Uterus (tissue), 4 donors: ENCODE measurements around the gene DDX59. TPM values are rescaled to one million over a fixed set of nuclear protein-coding genes. Genes with fewer than 3 reads are reported as not detected.
"Not testable (repeated sequence)": the region's sequence is repeated elsewhere in the genome, so short reads cannot be mapped to it uniquely, and the experiment has no call there.

Source experiments
- DNase-seq, 2 donors: peaks; one replicate each; pipeline ENCODE4 v3.0.0-alpha.2; 2019 to 2020
- H3K27ac ChIP-seq, 2 donors: fragments of 200-600 bp; sonication (generic); 1 replicate in 1 of 2; 2 replicates in 1 of 2; pipeline ENCODE4 v1.5.1; 2016 to 2018
- H3K27me3 ChIP-seq, 2 donors: fragments of 200-600 bp; sonication (generic); one replicate each; pipeline ENCODE4 v1.5.1; 2018 to 2019; ENCODE audit warnings: control low read depth in 1 of 2
- H3K36me3 ChIP-seq, 2 donors: fragments of 200-600 bp; sonication (generic); one replicate each; pipeline ENCODE4 v1.5.1; 2019; ENCODE audit warnings: control low read depth in 1 of 2
- H3K4me1 ChIP-seq, 2 donors: fragments of 200-600 bp; sonication (generic); one replicate each; pipeline ENCODE4 v1.5.1; 2018 to 2019; ENCODE audit warnings: control low read depth in 1 of 2
- H3K4me3 ChIP-seq, 2 donors: fragments of 200-600 bp; sonication (generic); 1 replicate in 1 of 2; 2 replicates in 1 of 2; pipeline ENCODE4 v1.5.1; 2018 to 2019; ENCODE audit warnings: mild to moderate bottlenecking in 1 of 2
- H3K9me3 ChIP-seq, 2 donors: fragments of 200-600 bp; sonication (generic); one replicate each; pipeline ENCODE4 v1.5.1; 2019; ENCODE audit warnings: control low read depth in 1 of 2
- CTCF ChIP-seq, 4 experiments: fragments of 200-600 bp in 2 of 4; fragments of 450-650 bp in 2 of 4; sonication (generic) in 2 of 4; IDR thresholded peaks; one replicate each; pipeline ENCODE4 v1.5.1; 2016 to 2019; ENCODE audit warnings: antibody characterized with exemption in 4 of 4, mild to moderate bottlenecking in 2 of 4, moderate library complexity in 1 of 4
- POLR2A ChIP-seq, 2 donors: fragments of 450-650 bp; IDR thresholded peaks; one replicate each; pipeline ENCODE4 v1.6.1; 2016; ENCODE audit warnings: antibody characterized with exemption in 2 of 2, mild to moderate bottlenecking in 1 of 2, moderate library complexity in 1 of 2
- intact Hi-C: fragments of 100-400 bp; cut with DNase I; formaldehyde crosslinking; loops from one replicate; pipeline ENCODE4 v1.15.1; 2023; ENCODE audit warnings: low total_unique reads
- total RNA-seq, 4 donors: library from RNA; depleted of rRNA in 3 of 4; stranded (reverse); fragments of >200 nt in 3 of 4; gene quantifications; one replicate each; pipeline versions ENCODE4 v1.1.0 to v1.2.4, GENCODE V29; 2014 to 2023
- donor health status: DM: yes; HTN: yes; CAD: no.

DDX59 gene
- total RNA-seq, 4 donors from 2014 or later: 8.2 to 30.5 (median 22.0) TPM

- H3K4me1 ChIP-seq: no peaks in the 10 kb centered on the region
- no peak for TF ChIP-seq POLR2A (IDR thresholded peaks at IDR 0.05)
- TF ChIP-seq CTCF (IDR thresholded peaks at IDR 0.05): no peak
- H3K9me3 ChIP-seq: no peaks in the 10 kb centered on the region
- intact Hi-C loops: no loop called here
- no peaks in the 10 kb centered on the region for H3K36me3 ChIP-seq
- H3K4me3 ChIP-seq: no peak overlapping the region
- no peak for DNase-seq
- H3K27ac ChIP-seq: no peak overlapping the region
- no peaks in the 10 kb centered on the region for H3K27me3 ChIP-seq
Measured at GRCh38 chr1:200640373-200640962, 29.2 kb downstream of the DDX59 start.

- intact Hi-C loops: no loop called here
- Histone ChIP-seq H3K4me3 (no peak overlapping the region), H3K4me1 (no peaks in the 10 kb centered on the region), H3K9me3 (no peaks in the 10 kb centered on the region), H3K27me3 (no peaks in the 10 kb centered on the region), H3K27ac (no peak overlapping the region), H3K36me3 (no peaks in the 10 kb centered on the region)
- no peak for DNase-seq
- TF ChIP-seq CTCF (IDR thresholded peaks at IDR 0.05): no peak
- no peak for TF ChIP-seq POLR2A (IDR thresholded peaks at IDR 0.05)
Measured at GRCh38 chr1:200638073-200638472, 31.6 kb downstream of the DDX59 start.

- Histone ChIP-seq H3K27me3 (no peaks in the 10 kb centered on the region), H3K4me3 (no peak overlapping the region), H3K4me1 (no peaks in the 10 kb centered on the region), H3K36me3 (no peaks in the 10 kb centered on the region), H3K27ac (no peak overlapping the region), H3K9me3 (no peaks in the 10 kb centered on the region)
- no peak for DNase-seq
- TF ChIP-seq POLR2A (IDR thresholded peaks at IDR 0.05): no peak
- TF ChIP-seq CTCF (IDR thresholded peaks at IDR 0.05): no peak
- intact Hi-C loops: no loop called here
Measured at GRCh38 chr1:200636681-200637080, 33.0 kb downstream of the DDX59 start.

GRCh38 chr1:200634261-200635122 lies 35.2 kb downstream of the DDX59 start:
- TF ChIP-seq POLR2A (IDR thresholded peaks at IDR 0.05) (no peak), CTCF (IDR thresholded peaks at IDR 0.05) (no peak)
- Histone ChIP-seq H3K4me1 (no peaks in the 10 kb centered on the region), H3K36me3 (no peaks in the 10 kb centered on the region), H3K4me3 (no peak overlapping the region), H3K27me3 (no peaks in the 10 kb centered on the region), H3K9me3 (no peaks in the 10 kb centered on the region), H3K27ac (no peak overlapping the region)
- intact Hi-C loops: no loop called here
- DNase-seq: no peak

GRCh38 chr1:200631375-200631774 lies 38.3 kb downstream of the DDX59 start:
- DNase-seq: no peak
- H3K27me3 ChIP-seq: no peaks in the 10 kb centered on the region
- H3K9me3 ChIP-seq: no peaks in the 10 kb centered on the region
- no peaks in the 10 kb centered on the region for H3K4me1 ChIP-seq
- no peaks in the 10 kb centered on the region for H3K36me3 ChIP-seq
- no peak overlapping the region for H3K27ac ChIP-seq
- intact Hi-C loops: no loop called here
- TF ChIP-seq POLR2A (IDR thresholded peaks at IDR 0.05) (no peak), CTCF (IDR thresholded peaks at IDR 0.05) (no peak)
- no peak overlapping the region for H3K4me3 ChIP-seq

GRCh38 chr1:200630515-200630899 lies 39.2 kb downstream of the DDX59 start:
- H3K36me3 ChIP-seq, H3K9me3 ChIP-seq, H3K4me1 ChIP-seq, H3K27ac ChIP-seq, H3K4me3 ChIP-seq, DNase-seq, H3K27me3 ChIP-seq, intact Hi-C loops: not testable (repeated sequence)
